GM23338 (cell line): Measurements from ENCODE around the gene DLGAP4. TPM values are rescaled to one million over a fixed set of nuclear protein-coding genes. Genes with fewer than 3 reads are reported as not detected.

ENCODE experiments used
- ATAC-seq: fragments of 200-7000 bp; cut with Tn5 transposase; 3 replicates; pipeline ENCODE4 v1.9.1; 2020
- DNase-seq: peaks from one replicate; pipeline ENCODE4 v3.0.0-alpha.2; 2015; ENCODE audit warnings: low spot score
- H2AFZ ChIP-seq: fragments of 200-600 bp; sonication (generic); 2 replicates; pipeline ENCODE4 v1.8.0; 2016; ENCODE audit warnings: antibody characterized with exemption, mild to moderate bottlenecking, moderate library complexity
- H3F3A ChIP-seq: fragments of 200-600 bp; sonication (generic); replicated peaks from 2 replicates; pipeline ENCODE4 v1.8.0; 2017; ENCODE audit warnings: antibody characterized with exemption, mixed run types, low read depth
- H3K27ac ChIP-seq: fragments of 200-600 bp; sonication (generic); 2 replicates; pipeline ENCODE4 v1.6.1; 2016; ENCODE audit warnings: low read depth
- H3K27me3 ChIP-seq: fragments of 200-600 bp; sonication (generic); 2 replicates; pipeline ENCODE4 v1.8.0; 2016; ENCODE audit warnings: mild to moderate bottlenecking, mixed run types, moderate library complexity; ENCODE audit not compliant: insufficient read depth
- H3K36me3 ChIP-seq: fragments of 200-600 bp; sonication (generic); 2 replicates; pipeline ENCODE4 v1.8.0; 2016; ENCODE audit warnings: mild to moderate bottlenecking; ENCODE audit not compliant: insufficient read depth
- H3K4me1 ChIP-seq: fragments of 200-600 bp; sonication (generic); 2 replicates; pipeline ENCODE4 v1.8.0; 2016; ENCODE audit warnings: mild to moderate bottlenecking, moderate library complexity; ENCODE audit not compliant: insufficient read depth
- H3K4me2 ChIP-seq: fragments of 200-600 bp; sonication (generic); 2 replicates; pipeline ENCODE4 v1.7.1; 2017; ENCODE audit warnings: mixed run types
- H3K4me3 ChIP-seq: fragments of 200-600 bp; sonication (generic); 2 replicates; pipeline ENCODE4 v1.6.1; 2016; ENCODE audit warnings: mixed run types
- H3K79me2 ChIP-seq: fragments of 200-600 bp; sonication (generic); replicated peaks from 2 replicates; pipeline ENCODE4 v1.8.0; 2017; ENCODE audit warnings: mild to moderate bottlenecking; ENCODE audit not compliant: insufficient read depth
- H3K9me2 ChIP-seq: fragments of 200-600 bp; sonication (generic); 2 replicates; pipeline ENCODE4 v1.8.0; 2017; ENCODE audit not compliant: insufficient read depth
- H4K20me1 ChIP-seq: fragments of 200-600 bp; sonication (generic); replicated peaks from 2 replicates; pipeline ENCODE4 v1.8.0; 2017; ENCODE audit warnings: mild to moderate bottlenecking; ENCODE audit not compliant: insufficient read depth
- H3K27ac Mint-ChIP-seq: 2 replicates; pipeline ENCODE4 v1.8.0; 2020; ENCODE audit warnings: inconsistent platforms, mild to moderate bottlenecking, moderate library complexity, mixed read lengths
- H3K27me3 Mint-ChIP-seq: 3 replicates; pipeline ENCODE4 v1.8.0; 2022; ENCODE audit warnings: low read depth, mild to moderate bottlenecking, moderate library complexity, mixed read lengths, inconsistent platforms; ENCODE audit not compliant: insufficient read depth, poor library complexity
- H3K36me3 Mint-ChIP-seq: 3 replicates; pipeline ENCODE4 v1.8.0; 2021; ENCODE audit warnings: low read depth, mild to moderate bottlenecking, inconsistent platforms, moderate library complexity, mixed read lengths
- H3K4me1 Mint-ChIP-seq: 3 replicates; pipeline ENCODE4 v1.8.0; 2020; ENCODE audit warnings: mild to moderate bottlenecking, inconsistent platforms, mixed read lengths
- H3K4me3 Mint-ChIP-seq: 3 replicates; pipeline ENCODE4 v1.8.0; 2021; ENCODE audit warnings: moderate library complexity, mild to moderate bottlenecking, inconsistent platforms, mixed read lengths
- H3K9me3 Mint-ChIP-seq: 3 replicates; pipeline ENCODE4 v1.8.0; 2020; ENCODE audit warnings: moderate library complexity, mild to moderate bottlenecking, inconsistent platforms, mixed read lengths
- CREB1 ChIP-seq: fragments of 250-450 bp; sonication (Bioruptor Pico); IDR thresholded peaks from 2 replicates; pipeline ENCODE4 v1.5.0; 2020; ENCODE audit warnings: low read depth, mild to moderate bottlenecking, moderate library complexity
- CTCF ChIP-seq, 2 experiments: fragments of 200-600 bp in 1 of 2; sonication (generic) in 1 of 2; conservative IDR thresholded peaks; 2 replicates each; pipeline versions ENCODE4 v1.5.1 to v1.6.1; 2016 to 2017; ENCODE audit warnings: antibody characterized with exemption in 2 of 2, low read depth in 2 of 2, mild to moderate bottlenecking in 2 of 2, moderate library complexity in 1 of 2
- ETS1 ChIP-seq: IDR thresholded peaks from 2 replicates; pipeline ENCODE4 v1.6.1; 2016; ENCODE audit warnings: antibody characterized with exemption
- EZH2 ChIP-seq: fragments of 200-600 bp; sonication (generic); IDR thresholded peaks from one replicate; pipeline ENCODE4 v1.8.0; 2017; ENCODE audit warnings: antibody characterized with exemption, mild to moderate bottlenecking, low read depth; ENCODE audit not compliant: unreplicated experiment
- EZH2phosphoT487 ChIP-seq: fragments of 200-600 bp; sonication (generic); IDR thresholded peaks from one replicate; pipeline ENCODE4 v1.8.1; 2018; ENCODE audit warnings: antibody characterized with exemption; ENCODE audit not compliant: unreplicated experiment
- POLR2AphosphoS5 ChIP-seq: IDR thresholded peaks from 2 replicates; pipeline ENCODE4 v1.6.1; 2016; ENCODE audit warnings: antibody characterized with exemption, low read depth
- REST ChIP-seq: IDR thresholded peaks from one replicate; pipeline ENCODE4 v1.6.1; 2018; ENCODE audit warnings: antibody characterized with exemption; ENCODE audit not compliant: unreplicated experiment
- ZNF114 ChIP-seq: fragments of 250-450 bp; sonication (Bioruptor Pico); IDR thresholded peaks from 2 replicates; pipeline ENCODE4 v1.5.0; 2020; ENCODE audit warnings: mild to moderate bottlenecking, moderate library complexity
- ZNF462 ChIP-seq: fragments of 250-450 bp; sonication (Bioruptor Pico); IDR thresholded peaks from 2 replicates; pipeline ENCODE4 v1.5.0; 2020; ENCODE audit warnings: mild to moderate bottlenecking, moderate library complexity
- polyA plus RNA-seq: library from polyadenylated mRNA; unstranded; fragments of >200 nt; fragmentation: Nextera tagmentation; extraction: Ambion mirVana; gene quantifications from 2 replicates; pipeline ENCODE4 v1.2.1, GENCODE V29; 2016
- total RNA-seq: library from RNA; depleted of rRNA; stranded (reverse); fragments of >200 nt; shearing (Covaris generic); gene quantifications from 2 replicates; pipeline ENCODE4 v1.2.3, GENCODE V29; 2014

DLGAP4 gene
- total and polyA plus RNA-seq, 2 experiments from 2014 or later: 46.1 to 52.2 TPM

GRCh38 chr20:36364506-36364905 lies 58.4 kb downstream of the DLGAP4 start (continued):
- TF ChIP-seq ETS1: no peak
- no peak for TF ChIP-seq CREB1 (CRISPR knock-in tag)
- no peak for TF ChIP-seq ZNF462 (CRISPR knock-in tag)

- no peak for ATAC-seq
- TF ChIP-seq POLR2AphosphoS5 (no peak), EZH2 (no peak), EZH2phosphoT487 (no peak), CTCF (conservative IDR thresholded peaks at IDR 0.05; ENCODE audit: low read depth in 2 of 2) (no peak), ZNF114 (CRISPR knock-in tag) (no peak), REST (no peak), CREB1 (CRISPR knock-in tag) (no peak)
Measured at GRCh38 chr20:36366623-36367369, 60.7 kb downstream of the DLGAP4 start.

More at GRCh38 chr20:36366623-36367369, 60.7 kb downstream of the DLGAP4 start:
- Mint-ChIP-seq H3K4me1 (peaks cover 15% of the 10 kb centered on the region), H3K36me3 (no peaks in the 10 kb centered on the region), H3K4me3 (no peak overlapping the region), H3K27ac (no peak overlapping the region), H3K27me3 (peaks cover 10% of the 10 kb centered on the region), H3K9me3 (no peaks in the 10 kb centered on the region)
- peaks cover 5% of the 10 kb centered on the region; the same call in 1 of the 2 replicates for H3F3A ChIP-seq
- no peak overlapping the region for H3K4me2 ChIP-seq
- H3K27ac ChIP-seq: no peak overlapping the region
- no peak overlapping the region for H2AFZ ChIP-seq
- H4K20me1 ChIP-seq: no peaks in the 10 kb centered on the region
- no peak for DNase-seq
- H3K27me3 ChIP-seq: no peaks in the 10 kb centered on the region
- no peak overlapping the region for H3K4me3 ChIP-seq
- H3K79me2 ChIP-seq: no peaks in the 10 kb centered on the region
- H3K4me1 ChIP-seq: peaks cover 11% of the 10 kb centered on the region; the same call in 1 of the 2 replicates
- no peaks in the 10 kb centered on the region for H3K9me2 ChIP-seq
- H3K36me3 ChIP-seq: no peaks in the 10 kb centered on the region
